Germinal center (tissue), 1 donor: ENCODE measurements around the gene STX10.

Experiments
- DNase-seq: peaks from one replicate; pipeline ENCODE4 v3.0.0; 2012; ENCODE audit warnings: mixed read lengths, low spot score

STX10 gene

DNA sequence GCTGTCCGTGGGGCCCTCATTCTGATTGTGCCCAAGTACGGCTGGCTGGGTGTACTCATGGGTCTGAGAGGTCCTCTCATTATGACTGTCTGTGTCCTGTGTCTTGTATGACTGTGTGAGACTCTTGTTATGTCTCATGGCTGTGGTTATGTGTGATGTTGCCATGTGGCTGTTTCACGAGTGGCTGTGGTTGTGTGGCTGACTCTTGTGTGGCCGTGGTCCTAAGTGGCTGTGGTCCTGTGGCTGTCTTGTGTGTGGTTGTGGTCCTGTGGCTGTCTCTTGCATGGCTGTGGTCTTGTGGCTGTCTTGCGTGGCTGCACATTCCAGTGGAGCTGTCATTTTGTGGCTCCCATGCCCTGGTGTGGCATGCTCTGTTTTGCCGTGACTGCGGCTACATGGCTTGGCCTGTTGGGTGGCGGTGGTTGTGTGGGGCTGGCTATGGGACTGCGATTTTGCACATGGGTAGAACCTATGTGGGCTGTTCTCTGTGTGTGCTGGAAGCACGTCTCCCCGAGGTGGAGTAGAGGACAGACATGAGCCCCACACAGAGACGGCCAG lies 50.1 kb downstream of the STX10 start:
- DNase-seq: no peak

GRCh38 chr19:13099073-13099999 lies 50.8 kb downstream of the STX10 start:
- peak; percentile 76 for DNase-seq

- no peak for DNase-seq
Measured at GRCh38 chr19:13098277-13099072, 51.7 kb downstream of the STX10 start.

- DNase-seq: no peak
Measured at GRCh38 chr19:13097463-13098258, 52.5 kb downstream of the STX10 start.

DNA sequence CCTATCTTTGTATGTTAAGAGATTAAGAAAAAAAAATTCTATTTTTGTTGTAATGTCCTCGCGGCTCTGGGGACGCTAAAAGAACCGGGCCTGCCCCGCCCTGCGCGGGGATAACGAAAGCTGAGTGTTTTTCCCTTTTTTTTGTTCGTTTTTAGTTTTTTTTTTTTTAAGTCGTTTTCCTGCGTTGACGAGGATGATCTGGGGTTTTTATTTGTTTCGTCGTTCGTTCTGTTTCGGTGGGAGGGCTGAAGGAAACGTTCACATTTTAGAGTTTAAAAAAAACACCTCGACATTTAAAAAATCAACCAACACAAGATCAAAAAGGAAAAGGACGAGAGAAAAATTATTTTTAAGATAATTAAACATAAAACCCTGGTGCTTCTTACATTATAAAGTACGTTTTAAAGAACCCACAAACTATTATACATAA lies 53.1 kb downstream of the STX10 start:
- no peak for DNase-seq

- DNase-seq: no peak
Measured at GRCh38 chr19:13095934-13096927, 53.9 kb downstream of the STX10 start.

- DNase-seq: peak; percentile 72
Measured at GRCh38 chr19:13095393-13095784, 54.8 kb downstream of the STX10 start.

DNA sequence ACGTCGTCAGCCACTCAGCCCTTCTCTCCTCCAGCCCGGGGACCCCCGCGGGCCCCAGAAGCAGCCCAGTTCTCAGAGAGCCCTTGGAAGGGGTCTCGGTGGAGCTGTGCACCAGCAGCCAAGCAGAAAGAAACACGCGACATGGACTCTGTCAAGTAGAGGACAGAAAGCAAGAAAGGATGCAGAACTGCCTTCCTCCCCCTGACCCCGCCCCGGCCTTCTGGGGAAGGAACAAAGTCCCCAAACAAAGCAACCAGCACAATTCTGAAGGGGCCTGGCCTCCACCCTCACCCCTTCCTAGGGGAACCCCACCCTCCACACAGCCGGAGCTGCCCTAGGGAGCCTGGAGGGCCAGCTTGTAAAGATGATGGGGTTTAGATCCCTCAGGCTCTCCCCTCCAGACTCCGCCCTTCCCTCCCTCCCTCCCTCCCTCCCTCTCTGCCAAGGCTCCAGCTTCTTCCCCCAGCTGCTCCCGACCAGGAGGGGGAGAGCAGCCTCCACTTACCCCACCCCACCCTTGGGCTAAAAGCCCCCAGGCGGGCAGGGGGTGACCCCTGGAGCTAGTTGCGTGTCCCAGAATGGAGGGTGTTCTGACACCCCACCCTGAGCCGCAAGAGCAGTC lies 55.3 kb downstream of the STX10 start:
- no peak for DNase-seq

DNA sequence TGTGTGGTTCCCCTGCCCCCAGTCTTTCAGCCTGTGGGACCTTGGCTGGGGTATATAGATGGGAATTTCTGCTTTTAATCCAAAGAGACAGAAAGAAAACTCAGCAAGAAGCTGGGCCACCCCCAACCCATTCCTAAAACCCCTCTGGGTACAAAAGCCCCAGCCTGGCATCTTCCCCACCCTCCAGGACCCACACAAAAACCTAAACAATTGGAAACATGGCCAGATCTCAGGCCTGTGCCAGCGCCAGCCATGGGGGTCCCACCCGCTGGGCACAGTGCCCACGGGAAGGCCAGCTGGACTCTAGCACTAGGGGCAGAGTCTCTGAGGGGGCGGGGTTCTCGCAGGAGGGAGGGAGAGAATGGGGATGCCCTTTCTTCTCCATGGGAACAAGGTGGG lies 56.1 kb downstream of the STX10 start:
- DNase-seq: no peak
